Measurements from ENCODE around the gene ADGRF3.

Gene ADGRF3

DNA sequence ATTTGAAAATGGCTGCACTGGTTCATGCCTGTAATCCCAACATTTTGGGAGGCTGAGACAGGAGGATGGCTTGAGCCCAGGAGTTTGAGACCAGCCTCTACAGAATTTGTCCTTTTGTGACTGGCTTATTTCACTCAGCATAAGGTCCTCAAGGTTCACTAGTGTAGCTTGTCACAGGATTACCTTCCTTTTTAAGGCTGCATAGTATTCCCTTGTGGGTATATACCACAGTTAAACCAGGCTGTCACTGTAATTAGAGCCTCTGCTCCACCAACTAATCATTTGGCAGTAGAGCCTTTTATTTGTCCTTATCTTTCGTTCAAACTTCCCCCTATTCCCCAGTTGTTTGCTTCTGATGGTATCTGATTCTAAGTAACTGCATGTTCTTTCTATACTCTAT lies 51.1 kb downstream of the ADGRF3 start:
- TF ChIP-seq, protein P1, sequence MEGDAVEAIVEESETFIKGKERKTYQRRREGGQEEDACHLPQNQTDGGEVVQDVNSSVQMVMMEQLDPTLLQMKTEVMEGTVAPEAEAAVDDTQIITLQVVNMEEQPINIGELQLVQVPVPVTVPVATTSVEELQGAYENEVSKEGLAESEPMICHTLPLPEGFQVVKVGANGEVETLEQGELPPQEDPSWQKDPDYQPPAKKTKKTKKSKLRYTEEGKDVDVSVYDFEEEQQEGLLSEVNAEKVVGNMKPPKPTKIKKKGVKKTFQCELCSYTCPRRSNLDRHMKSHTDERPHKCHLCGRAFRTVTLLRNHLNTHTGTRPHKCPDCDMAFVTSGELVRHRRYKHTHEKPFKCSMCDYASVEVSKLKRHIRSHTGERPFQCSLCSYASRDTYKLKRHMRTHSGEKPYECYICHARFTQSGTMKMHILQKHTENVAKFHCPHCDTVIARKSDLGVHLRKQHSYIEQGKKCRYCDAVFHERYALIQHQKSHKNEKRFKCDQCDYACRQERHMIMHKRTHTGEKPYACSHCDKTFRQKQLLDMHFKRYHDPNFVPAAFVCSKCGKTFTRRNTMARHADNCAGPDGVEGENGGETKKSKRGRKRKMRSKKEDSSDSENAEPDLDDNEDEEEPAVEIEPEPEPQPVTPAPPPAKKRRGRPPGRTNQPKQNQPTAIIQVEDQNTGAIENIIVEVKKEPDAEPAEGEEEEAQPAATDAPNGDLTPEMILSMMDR (IDR thresholded peaks at IDR 0.05; ENCODE audit: insufficient read depth, low read depth, low read length, missing control alignments) = no peak
- H3K4me3 ChIP-seq (ENCODE audit: low read depth, low read length) = no peak overlapping the region
- DNase-seq (ENCODE audit: low read depth) = no peak

DNA sequence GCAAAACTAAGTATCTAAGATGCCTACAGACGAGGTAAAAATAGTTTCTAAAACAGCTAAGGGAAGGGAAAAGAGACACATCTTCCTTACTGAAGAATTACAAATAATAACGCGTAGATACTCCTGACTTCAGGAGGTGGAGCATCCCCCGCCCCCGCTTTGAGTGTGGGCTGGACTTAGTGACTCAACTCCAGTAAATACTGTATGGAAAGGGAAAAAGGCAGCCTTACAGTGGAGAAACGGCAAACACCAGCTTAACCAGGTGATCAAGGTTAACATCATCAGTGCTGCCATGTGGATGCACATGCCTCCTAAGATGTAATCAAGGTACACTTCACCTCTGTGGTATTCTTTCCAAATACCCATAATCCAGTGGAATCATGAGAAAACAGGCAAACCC lies 53.9 kb downstream of the ADGRF3 start:
- no peak for DNase-seq (ENCODE audit: low read depth)
- TF ChIP-seq, protein P1 (IDR thresholded peaks at IDR 0.05; ENCODE audit: insufficient read depth, low read depth, low read length, missing control alignments) = no peak
- H3K4me3 ChIP-seq (ENCODE audit: low read depth, low read length) = no peak overlapping the region

DNA sequence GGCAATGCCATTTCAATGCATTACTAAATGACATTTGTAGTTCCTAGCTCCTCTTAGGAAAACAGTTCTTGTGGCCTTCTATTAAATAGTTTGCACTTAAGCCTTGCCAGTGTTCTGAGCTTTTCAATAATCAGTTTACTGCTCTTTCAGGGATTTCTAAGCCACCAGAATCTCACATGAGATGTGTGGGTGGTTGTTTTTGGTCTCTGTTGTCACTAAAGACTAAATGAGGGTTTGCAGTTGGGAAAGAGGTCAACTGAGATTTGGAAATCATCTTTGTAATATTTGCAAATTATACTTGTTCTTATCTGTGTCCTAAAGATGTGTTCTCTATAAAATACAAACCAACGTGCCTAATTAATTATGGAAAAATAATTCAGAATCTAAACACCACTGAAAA lies 56.6 kb downstream of the ADGRF3 start:
- DNase-seq (ENCODE audit: low read depth) = no peak
- no peak overlapping the region for H3K4me3 ChIP-seq (ENCODE audit: low read depth, low read length)
- TF ChIP-seq, protein P1 (IDR thresholded peaks at IDR 0.05; ENCODE audit: insufficient read depth, low read depth, low read length, missing control alignments) = no peak

DNA sequence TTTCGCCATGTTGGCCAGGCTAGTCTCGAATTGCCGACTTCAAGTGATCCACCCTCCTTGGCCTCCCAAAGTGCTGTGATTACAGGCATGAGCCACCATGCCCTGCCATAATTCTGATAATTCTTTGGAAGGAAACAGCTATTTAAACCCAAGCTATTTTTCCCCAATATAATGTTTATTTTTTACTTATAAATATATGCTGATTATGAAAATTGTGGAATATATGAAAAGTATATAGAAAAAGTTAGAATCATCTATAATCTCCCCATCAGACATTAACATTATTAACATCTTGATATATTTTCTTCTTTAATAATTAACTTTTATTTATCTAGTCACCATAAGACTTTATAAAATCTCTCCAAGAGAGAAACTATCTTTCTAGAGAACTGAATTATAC lies 60.7 kb downstream of the ADGRF3 start:
- no peak overlapping the region for H3K4me3 ChIP-seq (ENCODE audit: low read depth, low read length)
- no peak for DNase-seq (ENCODE audit: low read depth)
- TF ChIP-seq, protein P1 (IDR thresholded peaks at IDR 0.05; ENCODE audit: insufficient read depth, low read depth, low read length, missing control alignments) = no peak

DNA sequence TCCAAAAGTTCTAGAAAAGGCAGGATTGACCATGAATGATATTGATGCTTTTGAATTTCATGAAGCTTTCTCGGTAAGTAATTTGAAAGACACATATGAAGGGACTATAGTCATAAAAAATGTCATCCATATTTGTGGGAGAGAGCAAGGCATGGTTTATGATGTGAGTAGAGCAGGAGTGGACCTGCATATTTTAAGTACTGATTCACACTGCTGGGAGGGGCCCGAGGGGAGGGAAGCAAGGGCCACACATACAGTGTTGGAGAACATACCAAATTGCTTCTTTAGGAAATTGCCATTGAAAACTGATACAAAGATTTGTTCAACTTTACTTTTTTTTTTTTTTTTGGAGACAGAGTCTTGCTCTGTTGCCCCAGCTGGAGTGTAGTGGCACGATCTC lies 62.5 kb downstream of the ADGRF3 start:
- TF ChIP-seq, protein P1 (IDR thresholded peaks at IDR 0.05; ENCODE audit: insufficient read depth, low read depth, low read length, missing control alignments) = no peak
- no peak overlapping the region for H3K4me3 ChIP-seq (ENCODE audit: low read depth, low read length)
- DNase-seq (ENCODE audit: low read depth) = no peak

DNA sequence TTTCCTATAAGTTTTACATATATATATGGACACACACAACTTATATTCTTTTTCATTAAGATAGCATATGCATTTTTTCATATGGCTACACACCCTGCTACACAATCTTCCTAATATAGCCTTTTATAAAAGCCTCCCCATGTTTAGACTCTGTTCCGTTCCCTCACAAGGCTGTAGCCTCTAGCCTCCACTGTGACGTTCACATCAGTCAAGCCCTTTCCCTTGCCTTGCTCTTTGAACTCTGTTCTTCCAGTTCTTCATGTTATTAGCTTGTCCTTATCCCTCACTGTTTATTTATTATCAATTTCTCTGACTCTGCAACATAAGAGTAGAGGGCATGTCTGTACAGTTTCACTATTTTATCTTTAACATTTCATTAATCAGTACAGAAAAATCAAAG lies 63.0 kb downstream of the ADGRF3 start:
- H3K4me3 ChIP-seq (ENCODE audit: low read depth, low read length) = no peak overlapping the region
- no peak for DNase-seq (ENCODE audit: low read depth)
- TF ChIP-seq, protein P1 (IDR thresholded peaks at IDR 0.05; ENCODE audit: insufficient read depth, low read depth, low read length, missing control alignments) = no peak

DNA sequence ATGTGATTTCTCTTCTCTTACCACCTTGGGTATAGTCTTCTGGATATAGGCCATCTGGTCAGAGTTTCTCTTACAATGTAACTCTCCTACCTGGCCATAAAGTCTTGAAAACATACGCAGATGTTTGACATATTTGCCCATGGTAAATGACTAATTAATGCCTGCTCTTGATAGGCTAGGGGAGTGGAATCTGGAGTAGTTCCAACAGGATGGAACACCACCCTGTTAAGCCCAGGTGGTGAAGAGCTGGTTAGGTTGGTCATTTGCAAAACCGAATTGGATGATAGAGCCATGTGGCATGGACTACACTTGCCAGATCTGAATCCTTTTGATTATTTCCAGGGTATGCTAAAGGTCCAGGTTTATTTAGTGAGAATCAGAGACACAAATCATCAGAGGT lies 65.4 kb downstream of the ADGRF3 start:
- TF ChIP-seq, protein P1 (IDR thresholded peaks at IDR 0.05; ENCODE audit: insufficient read depth, low read depth, low read length, missing control alignments) = no peak
- DNase-seq (ENCODE audit: low read depth) = no peak
- H3K4me3 ChIP-seq (ENCODE audit: low read depth, low read length) = no peak overlapping the region

All from GM12865 (cell line).